ENCODE results near the gene RBM19.

DNA sequence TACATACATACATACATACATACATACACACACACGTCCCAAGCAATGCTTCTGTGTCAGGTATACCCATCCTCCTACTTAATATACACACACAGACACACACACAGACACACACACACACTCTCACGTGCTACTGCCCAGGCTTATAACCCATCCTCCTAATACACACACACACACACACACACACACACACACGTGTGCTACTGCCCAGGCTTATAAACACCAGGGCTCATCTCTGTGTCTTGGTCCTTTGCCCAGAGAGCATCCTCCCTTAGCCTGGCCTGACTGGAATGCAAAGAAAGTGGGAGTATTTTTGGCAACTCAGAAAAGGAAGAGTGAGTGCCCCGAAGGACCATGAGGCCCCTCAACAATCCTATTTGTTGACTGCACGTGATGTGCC, 129.0 kb downstream of the RBM19 start:
- TF ChIP-seq, protein P1, sequence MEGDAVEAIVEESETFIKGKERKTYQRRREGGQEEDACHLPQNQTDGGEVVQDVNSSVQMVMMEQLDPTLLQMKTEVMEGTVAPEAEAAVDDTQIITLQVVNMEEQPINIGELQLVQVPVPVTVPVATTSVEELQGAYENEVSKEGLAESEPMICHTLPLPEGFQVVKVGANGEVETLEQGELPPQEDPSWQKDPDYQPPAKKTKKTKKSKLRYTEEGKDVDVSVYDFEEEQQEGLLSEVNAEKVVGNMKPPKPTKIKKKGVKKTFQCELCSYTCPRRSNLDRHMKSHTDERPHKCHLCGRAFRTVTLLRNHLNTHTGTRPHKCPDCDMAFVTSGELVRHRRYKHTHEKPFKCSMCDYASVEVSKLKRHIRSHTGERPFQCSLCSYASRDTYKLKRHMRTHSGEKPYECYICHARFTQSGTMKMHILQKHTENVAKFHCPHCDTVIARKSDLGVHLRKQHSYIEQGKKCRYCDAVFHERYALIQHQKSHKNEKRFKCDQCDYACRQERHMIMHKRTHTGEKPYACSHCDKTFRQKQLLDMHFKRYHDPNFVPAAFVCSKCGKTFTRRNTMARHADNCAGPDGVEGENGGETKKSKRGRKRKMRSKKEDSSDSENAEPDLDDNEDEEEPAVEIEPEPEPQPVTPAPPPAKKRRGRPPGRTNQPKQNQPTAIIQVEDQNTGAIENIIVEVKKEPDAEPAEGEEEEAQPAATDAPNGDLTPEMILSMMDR (IDR thresholded peaks at IDR 0.05) = no peak
- TF ChIP-seq POLR2A (IDR thresholded peaks at IDR 0.05) = no peak

Data from lower leg skin (tissue), 3 donors.